K562 (cell line): Measurements from ENCODE around the gene GDAP2. TPM values are rescaled to one million over a fixed set of nuclear protein-coding genes. Genes with fewer than 3 reads are reported as not detected.

Experiments
- ATAC-seq: fragments of 200-7000 bp; cut with Tn5 transposase; 3 replicates; pipeline ENCODE4 v1.9.1; 2020; ENCODE audit warnings: moderate library complexity
- BruUV-seq: library from RNA; stranded (reverse); fragments of 400-500 nt; replicated peaks from 2 replicates; lab custom pipeline; 2021; lab: Mats Ljungman, UMichigan
- CTCF ChIA-PET: fragments of 300-600 bp; formaldehyde crosslinking; extraction: SDS; loops from one replicate; lab custom pipeline; 2021; ENCODE audit warnings: low intra/inter-chr PET ratio; lab: Yijun Ruan, JAX
- POLR2A ChIA-PET: fragments of 300-600, 350-650 bp; sonication (Branson Sonifier 250); formaldehyde crosslinking; extraction: SDS; loops from one replicate; lab custom pipeline; 2021; ENCODE audit warnings: antibody characterized with exemption, inconsistent platforms; lab: Yijun Ruan, JAX
- DNase-seq, 4 experiments: peaks; one replicate each; pipeline versions ENCODE4 v3.0.0 to v3.0.0-alpha.2; 2011 to 2018; ENCODE audit warnings: low spot score in 3 of 4, mixed read lengths in 3 of 4; ENCODE audit errors: extremely low read depth in 1 of 4
- FAIRE-seq: peaks from 2 replicates; lab custom pipeline; 2011; peaks lifted over from hg19 to GRCh38; lab: Jason Lieb, UNC
- H2AFZ ChIP-seq: 2 replicates; pipeline ENCODE4 v1.6.0; 2011; ENCODE audit warnings: low read depth, low read length, control low read depth, inconsistent platforms
- H3K27ac ChIP-seq: fragments of 200-600 bp; 3 replicates; pipeline ENCODE4 v1.8.0; 2011; ENCODE audit warnings: low read depth, mild to moderate bottlenecking, control low read depth, inconsistent platforms, low read length, moderate library complexity, mixed read lengths; ENCODE audit errors: extremely low read depth
- H3K27me3 ChIP-seq, 2 experiments: fragments of 300-600 bp in 1 of 2; 2 replicates in 1 of 2; 3 replicates in 1 of 2; pipeline versions ENCODE4 v1.6.0 to v1.8.0; 2011; ENCODE audit warnings: inconsistent platforms in 2 of 2, low read length in 2 of 2, mild to moderate bottlenecking in 1 of 2, mixed read lengths in 1 of 2, moderate library complexity in 1 of 2; ENCODE audit not compliant: control insufficient read depth in 2 of 2, insufficient read depth in 2 of 2
- H3K36me3 ChIP-seq: fragments of 300-600 bp; 3 replicates; pipeline ENCODE4 v1.8.0; 2011; ENCODE audit warnings: mild to moderate bottlenecking, low read length, inconsistent platforms; ENCODE audit not compliant: control insufficient read depth, insufficient read depth
- H3K4me1 ChIP-seq, 2 experiments: fragments of 200-600 bp in 1 of 2; replicated peaks in 1 of 2; 2 replicates in 1 of 2; 3 replicates in 1 of 2; pipeline versions ENCODE4 v1.5.1 to v1.8.0; 2011; ENCODE audit warnings: inconsistent platforms in 2 of 2, low read length in 2 of 2, mild to moderate bottlenecking in 1 of 2, mixed read lengths in 1 of 2, moderate library complexity in 1 of 2; ENCODE audit not compliant: control insufficient read depth in 2 of 2, insufficient read depth in 2 of 2
- H3K4me2 ChIP-seq: 2 replicates; pipeline ENCODE4 v1.6.1; 2011; ENCODE audit warnings: low read length, control low read depth, inconsistent platforms, mixed read lengths; ENCODE audit not compliant: insufficient read depth
- H3K4me3 ChIP-seq: fragments of 200-600 bp; sonication (generic), shearing (Covaris generic); 2 replicates; pipeline ENCODE4 v1.5.1; 2016; ENCODE audit warnings: control low read depth, inconsistent platforms
- H3K79me2 ChIP-seq: fragments of 200-600 bp; 3 replicates; pipeline ENCODE4 v1.8.0; 2011; ENCODE audit warnings: low read length, inconsistent platforms; ENCODE audit not compliant: control insufficient read depth, insufficient read depth
- H3K9ac ChIP-seq, 2 experiments: 2 replicates each; pipeline versions ENCODE4 v1.6.0 to v1.6.1; 2011; ENCODE audit warnings: low read depth in 2 of 2, low read length in 2 of 2, control low read depth in 1 of 2, inconsistent platforms in 1 of 2, mild to moderate bottlenecking in 1 of 2, mixed read lengths in 1 of 2; ENCODE audit not compliant: insufficient read depth in 1 of 2
- H3K9me1 ChIP-seq: one replicate; pipeline ENCODE4 v1.6.0; 2011; ENCODE audit warnings: inconsistent platforms, mild to moderate bottlenecking, low read length, moderate library complexity; ENCODE audit not compliant: control insufficient read depth, insufficient read depth
- H3K9me3 ChIP-seq: replicated peaks from 2 replicates; pipeline ENCODE4 v1.5.1; 2011; ENCODE audit warnings: low read depth, low read length, inconsistent platforms; ENCODE audit not compliant: control insufficient read depth, insufficient read depth
- H4K20me1 ChIP-seq: replicated peaks from 2 replicates; pipeline ENCODE4 v1.6.1; 2011; ENCODE audit warnings: low read length, inconsistent platforms, mixed read lengths; ENCODE audit not compliant: control insufficient read depth, insufficient read depth
- ADNP ChIP-seq: fragments of 200-800 bp; sonication (Bioruptor generic); IDR thresholded peaks from 2 replicates; pipeline ENCODE4 v1.6.1; 2016; ENCODE audit warnings: missing genetic modification characterization, missing compliant biosample characterization
- ATF1 ChIP-seq, 2 experiments: fragments of 450-650 bp in 1 of 2; IDR thresholded peaks; 2 replicates each; pipeline ENCODE4 v1.6.1; 2016; ENCODE audit warnings: missing compliant biosample characterization in 1 of 2, missing genetic modification characterization in 1 of 2
- BRCA1 ChIP-seq, 2 experiments: fragments of 450-650 bp in 1 of 2; sonication (generic) in 1 of 2; formaldehyde crosslinking in 1 of 2; IDR thresholded peaks; 2 replicates each; pipeline versions ENCODE4 v1.5.0 to v1.6.1; 2017 to 2020; ENCODE audit warnings: mild to moderate bottlenecking in 1 of 2, missing genetic modification reagents in 1 of 2
- CBX1 ChIP-seq: sonication (generic); IDR thresholded peaks from 2 replicates; pipeline ENCODE4 v1.6.1; 2016; ENCODE audit warnings: antibody characterized with exemption, low read depth, mild to moderate bottlenecking
- CXXC5 ChIP-seq: fragments of 250-450 bp; sonication (Bioruptor Pico); IDR thresholded peaks from 2 replicates; pipeline ENCODE4 v1.8.0; 2022; ENCODE audit warnings: inconsistent platforms, mild to moderate bottlenecking, moderate library complexity
- FUS ChIP-seq: fragments of 200-400 bp; formaldehyde crosslinking; optimal IDR thresholded peaks from 2 replicates; pipeline ENCODE3; 2017; ENCODE audit warnings: low read depth, low read length
- GTF2F1 ChIP-seq: IDR thresholded peaks from 2 replicates; pipeline ENCODE4 v1.6.1; 2011; ENCODE audit warnings: low read depth, low read length, improper control_type of control experiment
- KLF10 ChIP-seq: fragments of 250-450 bp; sonication (Bioruptor Pico); IDR thresholded peaks from 2 replicates; pipeline ENCODE4 v1.6.1; 2021; ENCODE audit warnings: matching md5 sums
- MIER1 ChIP-seq: fragments of 450-650 bp; IDR thresholded peaks from 2 replicates; pipeline ENCODE4 v1.6.1; 2016; ENCODE audit warnings: antibody characterized with exemption, mild to moderate bottlenecking, low read depth
- MTA1 ChIP-seq: fragments of 450-650 bp; IDR thresholded peaks from 2 replicates; pipeline ENCODE4 v1.6.1; 2017; ENCODE audit warnings: borderline replicate concordance
- NCOA6 ChIP-seq: fragments of 450-650 bp; IDR thresholded peaks from 2 replicates; pipeline ENCODE4 v1.6.1; 2017; ENCODE audit warnings: mild to moderate bottlenecking
- NRF1 ChIP-seq, 2 experiments: fragments of 450-650 bp; IDR thresholded peaks in 1 of 2; conservative IDR thresholded peaks in 1 of 2; 2 replicates each; pipeline ENCODE4 v1.6.1; 2014; ENCODE audit warnings: mild to moderate bottlenecking in 2 of 2
- PTTG1 ChIP-seq: fragments of 450-650 bp; IDR thresholded peaks from 2 replicates; pipeline ENCODE4 v1.6.1; 2016; ENCODE audit warnings: low read depth, mild to moderate bottlenecking, missing genetic modification characterization, missing compliant biosample characterization
- RFX7 ChIP-seq: fragments of 250-450 bp; sonication (Bioruptor Pico); IDR thresholded peaks from 2 replicates; pipeline ENCODE4 v1.5.1; 2021; ENCODE audit warnings: mild to moderate bottlenecking
- SNIP1 ChIP-seq: fragments of 450-650 bp; IDR thresholded peaks from 2 replicates; pipeline ENCODE4 v1.7.1; 2017; ENCODE audit warnings: low read depth, mild to moderate bottlenecking
- TCFL5 ChIP-seq: fragments of 250-450 bp; sonication (Bioruptor Pico); conservative IDR thresholded peaks from 2 replicates; pipeline ENCODE4 v1.6.1; 2021; ENCODE audit warnings: mild to moderate bottlenecking, moderate library complexity, matching md5 sums
- ZMIZ1 ChIP-seq, 2 experiments: fragments of 150-350 bp in 1 of 2; IDR thresholded peaks; 2 replicates each; pipeline ENCODE4 v1.6.1; 2012 to 2016; ENCODE audit warnings: low read depth in 2 of 2, low read length in 2 of 2, mild to moderate bottlenecking in 1 of 2, moderate library complexity in 1 of 2
- ZNF561 ChIP-seq: fragments of 450-650 bp; formaldehyde crosslinking; conservative IDR thresholded peaks from 2 replicates; pipeline ENCODE4 v1.4.0; 2020; ENCODE audit warnings: mild to moderate bottlenecking, moderate library complexity
- ZNF764 ChIP-seq: fragments of 250-450 bp; sonication (Bioruptor Pico); IDR thresholded peaks from 2 replicates; pipeline ENCODE4 v1.4.0; 2020; ENCODE audit warnings: low read depth, mild to moderate bottlenecking, moderate library complexity
- ZSCAN32 ChIP-seq: fragments of 450-650 bp; formaldehyde crosslinking; IDR thresholded peaks from 2 replicates; pipeline ENCODE4 v1.4.0; 2020; ENCODE audit warnings: mild to moderate bottlenecking, moderate library complexity
- WGBS: fragments of 100-300 bp; shearing (Covaris generic); methylation state at CpG from one replicate; pipeline ENCODE4 v1.1.6; 2016; ENCODE audit warnings: low coverage, mixed read lengths; ENCODE audit not compliant: insufficient coverage; ENCODE audit errors: missing lambda C conversion rate; 5-methylcytosine and 5-hydroxymethylcytosine counted together
- in situ Hi-C: fragments of 300-500 bp; cut with MboI; formaldehyde crosslinking; loops from 4 replicates; pipeline ENCODE4 v1.15.0; 2018; ENCODE audit warnings: inconsistent platforms, mixed read lengths
- intact Hi-C: fragments of 100-400 bp; cut with micrococcal nuclease; formaldehyde crosslinking; loops from 2 replicates; pipeline ENCODE4 v1.14.2; 2022
- polyA plus RNA-seq, 8 experiments: library from polyadenylated mRNA; depleted of rRNA in 4 of 8; stranded (reverse) in 5 of 8; unstranded in 3 of 8; fragments of >200 nt; fragmentation: Nextera tagmentation in 2 of 8; fragmentation: Illumina TruSeq in 1 of 8; extraction: Ambion mirVana in 2 of 8; extraction: Trizol in 1 of 8; gene quantifications; 2 replicates each; pipeline versions ENCODE4 v1.2.1 to v1.2.3, GENCODE V29; 2011 to 2014; ENCODE audit warnings: inconsistent platforms in 1 of 8, missing spikeins in 1 of 8
- total RNA-seq, 7 experiments: library from RNA; depleted of rRNA in 6 of 7; stranded (reverse); fragments of >200 nt in 6 of 7; fragmentation: Illumina TruSeq in 2 of 7; extraction: Trizol in 2 of 7; gene quantifications; 2 replicates each; pipeline versions ENCODE4 v1.2.1 to v1.2.3, GENCODE V29; 2011 to 2021; ENCODE audit warnings: low replicate concordance in 1 of 7

The GDAP2 gene
- total and polyA plus RNA-seq, 9 of the 15 experiments (the other 6 are each of a cell fraction or from before 2014, with no cell fraction given): 4.1 to 23.1 (median 13.2) TPM

DNA sequence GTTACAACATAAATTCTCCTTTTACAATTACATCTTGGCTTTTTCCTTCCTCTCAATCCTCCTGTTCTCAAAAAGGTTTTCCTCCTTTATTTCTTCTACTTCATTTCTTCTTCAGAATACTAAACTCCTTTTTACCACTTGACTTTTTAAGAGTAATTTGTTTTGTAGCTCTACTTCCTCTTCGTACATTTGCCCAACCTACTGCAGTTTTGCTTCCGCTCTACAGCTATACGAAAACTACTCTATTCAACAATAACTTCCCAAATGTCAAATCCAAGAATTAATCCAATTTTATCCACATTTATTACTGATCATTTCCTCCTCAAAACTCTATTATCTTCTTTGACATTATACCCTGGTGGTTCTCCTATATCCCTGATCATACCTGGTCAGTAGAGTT is 3.4 kb downstream of the GDAP2 start:
- Histone ChIP-seq H3K4me3 (no peak overlapping the region), H2AFZ (no peak overlapping the region), H3K36me3 (peaks cover 6% of the 10 kb centered on the region; the same call in 1 of the 3 replicates), H3K9me1 (no peaks in the 10 kb centered on the region), H3K27me3 (no peaks in the 10 kb centered on the region), H4K20me1 (no peaks in the 10 kb centered on the region; the same call in 1 of the 2 replicates), H3K9me3 (no peaks in the 10 kb centered on the region), H3K4me1 (peaks cover 4 to 6% of the 10 kb centered on the region in 2 experiments; a peak in 2 of 5 replicates), H3K27ac (no peak overlapping the region), H3K79me2 (peaks cover 53% of the 10 kb centered on the region), H3K4me2 (no peak overlapping the region), H3K9ac (no peak overlapping the region)
- intact Hi-C loops: no loop called here
- in situ Hi-C loops: no loop called here
- no peak for TF ChIP-seq KLF10 (CRISPR knock-in tag)
- no peak for TF ChIP-seq RFX7 (CRISPR knock-in tag)
- TF ChIP-seq NRF1 (conservative IDR thresholded peaks at IDR 0.05 in 1 of 2, IDR thresholded peaks at IDR 0.05 in 1 of 2): no peak
- no peak for TF ChIP-seq ZMIZ1 (IDR thresholded peaks at IDR 0.05; ENCODE audit: low read depth in 2 of 2, low read length in 2 of 2)
- no peak for TF ChIP-seq MIER1
- no peak for TF ChIP-seq BRCA1 (IDR thresholded peaks at IDR 0.05)
- no peak for TF ChIP-seq BRCA1 (CRISPR knock-in tag; IDR thresholded peaks at IDR 0.05)
- TF ChIP-seq SNIP1: no peak
- TF ChIP-seq NCOA6: no peak
- TF ChIP-seq ZNF764 (CRISPR knock-in tag): no peak
- no peak for TF ChIP-seq TCFL5 (CRISPR knock-in tag)
- TF ChIP-seq GTF2F1: no peak
- no peak for TF ChIP-seq ATF1 (CRISPR knock-in tag; IDR thresholded peaks at IDR 0.05)
- no peak for TF ChIP-seq ATF1 (tag; IDR thresholded peaks at IDR 0.05)
- TF ChIP-seq CBX1: no peak
- no peak for TF ChIP-seq ZNF561 (CRISPR knock-in tag)
- no peak for TF ChIP-seq FUS
- no peak for TF ChIP-seq PTTG1 (tag)
- no peak for TF ChIP-seq CXXC5
- TF ChIP-seq ZSCAN32 (CRISPR knock-in tag): no peak
- no peak for TF ChIP-seq ADNP (tag)
- TF ChIP-seq MTA1: no peak
- DNase-seq (no peak), FAIRE-seq (no peak), ATAC-seq (no peak)
- WGBS: 93% methylated on average over 3 of the region's 3 CpGs
- POLR2A ChIA-PET: interaction anchor here (0.9 kb wide), 1 partner anchor 9 kb away, joined by 4 read pairs; no protein-coding TSS in a partner anchor
- CTCF ChIA-PET: no interaction called here
- no TSS peak for BruUV-seq
